GM19099 (cell line): ENCODE data around the gene KRTAP3-1.

ENCODE experiments used
- POLR2A ChIP-seq: IDR thresholded peaks from 3 replicates; pipeline ENCODE4 v1.6.1; 2011; ENCODE audit warnings: low read depth; ENCODE audit not compliant: insufficient read length; ENCODE audit errors: extremely low read depth

Gene KRTAP3-1

DNA sequence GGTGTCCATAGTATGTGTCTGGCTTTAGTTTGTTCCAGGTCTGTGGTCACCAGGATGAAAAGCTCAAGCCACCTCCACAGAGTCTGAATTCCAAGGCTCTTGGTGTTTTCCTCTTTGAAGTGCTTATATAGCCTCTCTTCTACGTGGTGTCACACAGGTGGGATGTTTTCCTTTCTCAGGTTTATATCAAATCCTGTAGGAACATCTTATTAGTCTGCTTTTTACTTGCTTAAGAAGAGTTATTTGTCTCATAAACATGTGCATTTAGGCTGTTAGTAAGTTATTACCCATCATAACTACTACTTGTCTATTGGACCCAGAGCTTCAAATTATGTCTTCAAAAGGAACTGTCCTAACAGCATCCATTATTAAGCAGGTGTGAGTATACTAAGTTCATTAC, 42.1 kb downstream of the KRTAP3-1 start, which contains the start of gene KRT39:
TSS of gene KRT39 (minus strand) at position 101 of the 400 bp plus-strand sequence. CDS start at position 9, 92 bp downstream.
- no peak for TF ChIP-seq POLR2A

DNA sequence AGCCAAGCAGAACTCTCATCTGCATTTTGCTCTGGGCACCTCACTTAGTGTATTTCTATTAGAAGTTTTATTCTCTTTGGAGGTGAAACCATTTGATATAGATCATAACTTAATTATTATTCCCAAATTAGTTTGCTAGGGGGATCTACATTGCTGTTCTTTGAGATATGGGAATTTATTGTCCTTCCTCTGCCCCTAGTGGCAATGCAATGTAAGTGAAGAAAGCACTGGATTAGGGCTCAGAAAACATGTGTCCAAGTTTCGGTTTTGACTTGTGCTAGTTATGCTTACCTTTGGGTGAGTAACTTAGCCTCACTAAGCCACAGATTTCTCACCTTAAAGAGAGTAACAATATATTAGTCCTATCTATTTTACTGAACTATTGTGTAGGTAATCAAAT, 45.1 kb downstream of the KRTAP3-1 start:
- TF ChIP-seq POLR2A: no peak

DNA sequence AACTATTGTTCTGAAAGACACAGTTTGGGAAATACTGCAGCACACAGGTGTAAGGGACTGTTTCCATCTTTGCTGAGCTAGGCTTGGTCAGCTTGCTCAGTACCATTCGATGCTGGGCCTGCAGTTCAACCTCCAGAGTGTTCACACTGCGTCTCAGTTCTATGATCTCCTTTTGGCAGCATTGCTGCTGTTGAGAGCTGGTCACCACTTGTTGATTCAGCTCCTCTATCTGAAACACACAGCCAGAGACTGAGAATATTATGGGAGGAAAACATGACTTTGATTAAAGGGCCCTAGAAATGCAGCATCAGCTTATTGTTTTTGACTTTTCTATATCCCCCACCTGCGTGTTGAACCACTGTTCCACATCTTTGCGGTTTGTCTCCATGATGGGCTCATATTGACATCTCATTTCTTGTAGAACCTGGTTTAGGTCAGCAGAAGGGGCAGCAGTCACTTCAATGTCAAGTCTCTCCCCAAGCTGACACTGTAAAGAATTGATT, 46.8 kb downstream of the KRTAP3-1 start:
- TF ChIP-seq POLR2A: no peak

DNA sequence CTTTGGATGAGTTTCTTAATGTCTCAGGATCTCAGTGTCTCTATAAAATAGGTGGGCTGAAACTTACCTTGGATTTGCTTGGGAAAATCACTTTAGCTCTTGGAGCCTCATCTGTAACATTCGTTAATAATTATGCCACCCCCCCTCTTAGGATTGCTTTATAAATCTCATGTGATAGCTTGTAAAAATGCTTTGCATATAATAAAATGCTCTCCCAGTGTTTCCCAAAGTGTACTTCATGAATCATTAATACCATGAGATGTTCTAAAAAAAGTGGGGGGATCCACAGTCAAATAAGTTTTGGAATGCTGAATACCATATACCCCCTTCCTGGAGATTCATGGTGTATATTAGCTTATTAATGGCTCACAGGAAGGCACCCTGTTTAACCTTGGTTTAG, 47.3 kb downstream of the KRTAP3-1 start:
- no peak for TF ChIP-seq POLR2A

DNA sequence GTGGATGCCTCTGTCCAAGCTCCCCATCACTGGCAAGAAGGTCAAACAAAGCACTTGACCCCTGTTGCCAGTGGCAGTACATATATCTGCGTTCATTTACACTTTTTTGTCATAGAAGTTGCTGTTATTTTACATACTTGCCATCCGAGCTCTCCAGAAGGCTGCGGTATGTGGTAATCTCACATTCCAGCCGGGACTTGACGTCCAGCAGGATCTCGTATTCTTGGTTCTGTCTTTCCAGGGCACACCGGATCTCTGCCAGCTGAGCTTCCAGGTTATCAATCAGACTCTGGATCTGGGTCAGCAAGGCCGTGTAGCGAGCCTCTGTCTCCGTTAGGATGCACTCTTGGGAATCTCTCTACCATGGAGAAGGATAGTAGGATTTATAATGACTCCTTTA, 48.8 kb downstream of the KRTAP3-1 start:
- no peak for TF ChIP-seq POLR2A
